GM12875 (cell line): ENCODE data around the gene TMC2.
"Not testable (repeated sequence)": the region's sequence is repeated elsewhere in the genome, so short reads cannot be mapped to it uniquely, and the experiment has no call there.

Experiments
- H3K4me3 ChIP-seq: one replicate; pipeline ENCODE4 v1.5.1; 2011; ENCODE audit warnings: low read depth, low read length, control low read depth
- TF ChIP-seq, protein P1 (sequence below): IDR thresholded peaks from 2 replicates; pipeline ENCODE4 v1.5.1; 2011; ENCODE audit warnings: low read depth, mild to moderate bottlenecking, control low read depth, inconsistent platforms, low read length, moderate library complexity, borderline replicate concordance; ENCODE audit not compliant: insufficient read depth

Gene TMC2, protein sequence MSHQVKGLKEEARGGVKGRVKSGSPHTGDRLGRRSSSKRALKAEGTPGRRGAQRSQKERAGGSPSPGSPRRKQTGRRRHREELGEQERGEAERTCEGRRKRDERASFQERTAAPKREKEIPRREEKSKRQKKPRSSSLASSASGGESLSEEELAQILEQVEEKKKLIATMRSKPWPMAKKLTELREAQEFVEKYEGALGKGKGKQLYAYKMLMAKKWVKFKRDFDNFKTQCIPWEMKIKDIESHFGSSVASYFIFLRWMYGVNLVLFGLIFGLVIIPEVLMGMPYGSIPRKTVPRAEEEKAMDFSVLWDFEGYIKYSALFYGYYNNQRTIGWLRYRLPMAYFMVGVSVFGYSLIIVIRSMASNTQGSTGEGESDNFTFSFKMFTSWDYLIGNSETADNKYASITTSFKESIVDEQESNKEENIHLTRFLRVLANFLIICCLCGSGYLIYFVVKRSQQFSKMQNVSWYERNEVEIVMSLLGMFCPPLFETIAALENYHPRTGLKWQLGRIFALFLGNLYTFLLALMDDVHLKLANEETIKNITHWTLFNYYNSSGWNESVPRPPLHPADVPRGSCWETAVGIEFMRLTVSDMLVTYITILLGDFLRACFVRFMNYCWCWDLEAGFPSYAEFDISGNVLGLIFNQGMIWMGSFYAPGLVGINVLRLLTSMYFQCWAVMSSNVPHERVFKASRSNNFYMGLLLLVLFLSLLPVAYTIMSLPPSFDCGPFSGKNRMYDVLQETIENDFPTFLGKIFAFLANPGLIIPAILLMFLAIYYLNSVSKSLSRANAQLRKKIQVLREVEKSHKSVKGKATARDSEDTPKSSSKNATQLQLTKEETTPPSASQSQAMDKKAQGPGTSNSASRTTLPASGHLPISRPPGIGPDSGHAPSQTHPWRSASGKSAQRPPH

DNA sequence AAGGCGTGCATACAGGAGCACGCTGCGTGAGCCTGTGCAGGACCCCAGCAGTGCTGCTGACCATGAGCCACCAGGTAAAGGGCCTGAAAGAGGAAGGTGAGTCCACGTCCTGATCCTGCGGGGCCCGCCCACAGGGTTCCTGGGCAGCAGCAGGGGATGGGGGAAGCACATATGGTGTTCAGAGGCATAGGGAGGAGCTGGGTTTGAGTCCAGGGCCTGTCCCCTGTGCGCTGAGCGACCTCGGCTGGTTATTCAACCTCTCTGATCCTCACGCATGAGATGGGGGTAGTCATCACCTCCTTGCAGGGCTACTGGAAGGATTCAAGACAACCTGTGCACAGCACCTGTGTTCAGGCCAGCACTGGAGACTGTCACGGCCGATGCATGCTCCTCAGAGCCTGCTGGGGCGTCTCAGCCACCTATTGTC, at the start of gene TMC2:
TSS of gene TMC2 (plus strand) at position 14 of the 427 bp plus-strand sequence. CDS start at position 63, 49 bp downstream.
- no peak within 1 kb of the TSS for H3K4me3 ChIP-seq
- TF ChIP-seq, protein P1, sequence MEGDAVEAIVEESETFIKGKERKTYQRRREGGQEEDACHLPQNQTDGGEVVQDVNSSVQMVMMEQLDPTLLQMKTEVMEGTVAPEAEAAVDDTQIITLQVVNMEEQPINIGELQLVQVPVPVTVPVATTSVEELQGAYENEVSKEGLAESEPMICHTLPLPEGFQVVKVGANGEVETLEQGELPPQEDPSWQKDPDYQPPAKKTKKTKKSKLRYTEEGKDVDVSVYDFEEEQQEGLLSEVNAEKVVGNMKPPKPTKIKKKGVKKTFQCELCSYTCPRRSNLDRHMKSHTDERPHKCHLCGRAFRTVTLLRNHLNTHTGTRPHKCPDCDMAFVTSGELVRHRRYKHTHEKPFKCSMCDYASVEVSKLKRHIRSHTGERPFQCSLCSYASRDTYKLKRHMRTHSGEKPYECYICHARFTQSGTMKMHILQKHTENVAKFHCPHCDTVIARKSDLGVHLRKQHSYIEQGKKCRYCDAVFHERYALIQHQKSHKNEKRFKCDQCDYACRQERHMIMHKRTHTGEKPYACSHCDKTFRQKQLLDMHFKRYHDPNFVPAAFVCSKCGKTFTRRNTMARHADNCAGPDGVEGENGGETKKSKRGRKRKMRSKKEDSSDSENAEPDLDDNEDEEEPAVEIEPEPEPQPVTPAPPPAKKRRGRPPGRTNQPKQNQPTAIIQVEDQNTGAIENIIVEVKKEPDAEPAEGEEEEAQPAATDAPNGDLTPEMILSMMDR: no peak

DNA sequence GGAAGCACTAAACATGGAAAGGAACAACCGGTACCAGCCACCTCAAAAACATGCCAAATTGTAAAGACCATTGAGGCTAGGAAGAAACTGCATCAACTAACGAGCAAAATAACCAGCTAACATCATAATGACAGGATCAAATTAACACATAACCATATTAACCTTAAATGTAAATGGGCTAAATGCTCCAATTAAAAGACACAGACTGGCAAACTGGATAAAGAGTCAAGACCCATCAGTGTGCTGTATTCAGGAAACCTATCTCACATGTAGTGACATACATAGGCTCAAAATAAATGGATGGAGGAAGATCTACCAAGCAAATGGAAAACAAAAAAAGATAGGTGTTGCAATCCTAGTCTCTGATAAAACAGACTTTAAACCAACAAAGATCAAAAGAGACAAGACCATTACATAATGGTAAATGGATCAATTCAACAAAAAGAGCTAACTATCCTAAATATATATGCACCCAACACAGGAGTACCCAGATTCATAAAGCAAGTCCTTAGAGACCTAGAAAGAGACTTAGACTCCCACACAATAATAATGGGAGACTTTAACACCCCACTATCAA, 33.5 kb upstream of the TMC2 start:
- H3K4me3 ChIP-seq: not testable (repeated sequence)

DNA sequence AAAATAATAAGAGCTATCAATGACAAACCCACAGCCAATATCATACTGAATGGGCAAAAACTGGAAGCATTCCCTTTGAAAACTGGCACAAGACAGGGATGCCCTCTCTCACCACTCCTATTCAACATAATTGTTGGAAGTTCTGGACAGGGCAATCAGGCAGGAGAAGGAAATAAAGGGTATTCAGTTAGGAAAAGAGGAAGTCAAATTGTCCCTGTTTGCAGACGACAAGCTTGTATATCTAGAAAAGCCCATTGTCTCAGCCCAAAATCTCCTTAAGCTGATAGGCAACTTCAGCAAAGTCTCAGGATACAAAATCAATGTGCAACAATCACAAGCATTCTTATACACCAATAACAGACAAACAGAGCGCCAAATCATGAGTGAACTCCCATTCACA, 31.6 kb upstream of the TMC2 start:
- not testable (repeated sequence) for H3K4me3 ChIP-seq

DNA sequence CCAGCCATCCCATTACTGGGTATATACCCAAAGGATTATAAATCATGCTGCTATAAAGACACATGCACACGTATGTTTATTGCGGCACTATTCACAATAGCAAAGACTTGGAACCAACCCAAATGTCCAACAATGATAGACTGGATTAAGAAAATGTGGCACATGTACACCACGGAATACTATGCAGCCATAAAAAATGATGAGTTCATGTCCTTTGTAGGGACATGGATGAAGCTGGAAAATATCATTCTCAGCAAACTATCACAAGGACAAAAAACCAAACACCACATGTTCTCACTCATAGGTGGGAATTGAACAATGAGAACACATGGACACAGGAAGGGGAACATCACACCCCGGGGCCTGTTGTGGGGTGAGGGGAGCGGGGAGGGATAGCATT, 29.9 kb upstream of the TMC2 start:
- H3K4me3 ChIP-seq: not testable (repeated sequence)

DNA sequence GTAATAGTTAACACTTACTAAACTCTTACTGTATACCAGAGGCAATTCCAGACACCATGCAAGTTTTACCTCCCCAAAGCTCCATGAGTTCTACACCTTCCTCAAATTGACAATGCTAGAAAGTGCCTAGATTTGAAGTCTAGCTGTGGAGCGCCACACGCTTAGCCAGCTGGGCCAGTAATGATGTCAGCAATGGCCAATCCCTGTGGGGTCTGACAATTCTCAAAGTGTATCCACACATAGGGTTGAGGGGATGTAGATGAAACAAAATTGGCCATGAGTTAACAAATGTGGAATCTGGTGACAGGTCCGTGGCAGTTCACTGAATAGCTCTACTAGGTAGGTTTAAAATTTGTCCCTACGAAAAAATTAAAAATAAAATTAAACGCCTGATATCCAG, 28.9 kb upstream of the TMC2 start:
- TF ChIP-seq, protein P1: no peak
- no peak overlapping the region for H3K4me3 ChIP-seq

DNA sequence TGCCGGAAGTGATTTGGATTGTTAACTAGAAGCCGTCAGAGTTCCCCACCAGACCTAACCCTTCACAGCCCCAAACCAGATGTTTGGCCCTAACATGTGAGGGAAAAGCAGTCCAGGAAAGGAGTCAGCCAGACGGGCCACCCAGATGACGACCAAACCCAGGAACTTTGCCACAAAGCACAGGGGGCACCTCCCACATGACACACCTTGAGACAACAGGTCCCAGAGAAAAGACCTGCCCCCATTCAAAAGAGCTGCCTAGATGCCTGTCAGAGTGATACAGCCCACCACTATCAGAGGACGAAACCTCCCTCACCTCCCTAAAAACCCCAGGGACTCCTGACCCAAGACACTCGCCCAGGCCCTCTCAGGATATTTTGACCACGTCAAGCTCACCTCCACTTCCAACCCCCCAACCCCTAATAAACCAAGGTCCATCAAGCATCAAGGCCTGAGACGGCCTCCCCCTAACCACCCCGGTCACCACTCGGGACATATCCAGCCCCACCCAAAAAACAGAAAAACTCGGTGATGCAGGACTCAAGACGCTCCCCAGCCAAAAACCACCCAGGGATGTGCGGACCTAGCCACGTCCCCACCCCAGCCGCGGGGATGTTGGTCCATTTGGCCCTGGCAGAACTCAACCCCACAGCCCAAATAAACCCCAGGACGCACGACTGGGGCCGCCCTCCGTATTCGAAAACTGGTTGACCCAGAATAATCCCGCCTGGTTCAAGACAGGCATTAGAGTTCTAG, 28.3 kb upstream of the TMC2 start:
- TF ChIP-seq, protein P1: no peak
- peak overlapping the region; percentile 72 for H3K4me3 ChIP-seq

DNA sequence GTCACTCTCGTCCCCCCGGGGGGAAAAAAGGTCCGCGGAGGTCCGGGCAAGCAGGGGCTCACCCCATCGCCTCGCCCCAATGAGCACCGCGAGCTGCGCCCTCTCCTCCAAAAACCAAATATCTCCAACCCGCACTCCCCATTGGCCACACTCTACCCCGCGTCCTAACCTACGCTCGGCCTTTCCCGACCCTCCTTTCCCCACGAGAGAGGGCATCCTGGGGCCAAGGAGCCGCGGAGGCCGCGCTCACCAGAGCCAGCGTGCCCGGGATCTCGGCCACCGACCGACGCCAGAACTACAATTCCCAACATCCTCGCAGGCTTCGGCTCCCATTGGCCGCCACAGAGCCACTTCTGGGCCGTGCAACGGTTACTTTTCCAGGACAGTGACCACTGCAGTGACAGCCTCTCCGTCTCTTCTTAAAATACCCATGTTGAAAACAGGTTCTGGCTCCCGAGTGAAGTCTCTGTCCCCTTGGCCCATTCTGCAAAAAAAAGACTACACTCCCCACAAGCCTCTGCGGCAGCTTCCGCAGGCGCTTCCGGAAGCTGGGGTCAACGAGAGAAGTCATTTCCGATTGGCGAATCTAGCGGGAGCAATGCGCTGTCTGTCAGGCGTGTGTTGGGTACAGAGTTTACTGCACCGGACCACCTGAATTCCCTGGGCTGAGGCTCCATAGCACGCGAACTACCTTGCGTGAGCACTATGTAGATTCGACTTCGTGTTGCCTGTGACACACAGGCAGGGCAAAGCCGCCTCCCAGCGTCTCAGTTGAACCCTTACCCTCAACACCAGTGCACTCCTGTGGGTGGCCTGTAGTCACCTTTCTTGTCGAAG, 27.5 kb upstream of the TMC2 start, which contains the start of gene ZNF343:
TSS of gene ZNF343 (minus strand) at position 285 of the 837 bp plus-strand sequence. CDS start 15,020 bp downstream, outside the sequence.
- H3K4me3 ChIP-seq: peak within 1 kb of the TSS; percentile 72
- TF ChIP-seq, protein P1: no peak

DNA sequence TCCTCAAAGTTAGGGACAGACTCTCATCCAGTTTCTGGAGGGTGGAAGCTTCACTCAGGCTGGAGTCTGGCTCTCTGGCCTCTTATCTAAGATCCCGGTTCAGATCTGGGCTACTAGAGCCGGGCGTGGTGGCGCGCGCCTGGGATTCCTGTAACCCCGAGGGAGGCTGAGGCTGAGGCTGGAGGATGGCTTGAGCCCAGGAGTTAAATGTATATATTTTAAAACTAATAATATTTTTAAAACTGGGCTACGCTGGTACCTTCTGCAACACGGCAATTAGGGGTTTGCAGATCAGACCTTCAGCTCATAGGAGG, 26.9 kb upstream of the TMC2 start:
- TF ChIP-seq, protein P1: no peak

More for the DNA sequence above, 26.9 kb upstream of the TMC2 start:
- peak overlapping the region; percentile 72 for H3K4me3 ChIP-seq
